Measurements from ENCODE around the gene MYL2. TPM values are rescaled to one million over a fixed set of nuclear protein-coding genes. Genes with fewer than 3 reads are reported as not detected.

Gene MYL2
- total and polyA plus RNA-seq, 4 donors: 0.65 to 1.7 TPM; not detected in 2

DNA sequence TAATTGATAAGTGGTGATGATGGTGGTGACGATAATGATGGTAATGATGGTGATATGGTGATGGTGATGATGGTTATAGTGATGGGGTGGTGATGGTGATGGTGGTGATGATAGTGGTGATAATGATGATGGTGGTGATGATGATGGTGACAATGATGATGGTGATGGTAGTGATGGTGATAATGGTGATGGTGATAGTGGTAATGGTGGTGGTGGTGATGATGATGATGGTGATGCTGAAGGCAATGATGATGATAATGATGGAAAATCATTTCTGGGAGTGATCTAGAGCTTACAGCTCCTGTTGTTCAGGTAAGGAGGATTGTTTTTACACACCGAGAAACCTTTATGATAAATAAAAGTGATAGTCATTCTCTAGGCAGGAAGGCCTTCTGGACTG lies 39.7 kb downstream of the MYL2 start:
- ATAC-seq (ENCODE audit: insufficient read depth, low FRiP score): no peak
- 81 to 87% methylated on average over 2 of the region's 2 CpGs for WGBS, 2 donors
- Histone ChIP-seq H3K9me3 (ENCODE audit: control insufficient read depth in 4 of 4, insufficient read depth in 3 of 4, low read length in 3 of 4) (peaks cover 0 to 2% (median under 1%) of the 10 kb centered on the region in 4 donors), H3K4me3 (no peak overlapping the region), H3K9ac (ENCODE audit: insufficient read depth in 1 of 2, low read length in 2 of 2) (no peak overlapping the region), H3K27me3 (ENCODE audit: control insufficient read depth in 3 of 3, insufficient read depth in 3 of 3, low read length in 2 of 3) (no peaks in the 10 kb centered on the region), H3K36me3 (ENCODE audit: control insufficient read depth in 4 of 4, insufficient read depth in 4 of 4, low read length in 4 of 4) (no peaks in the 10 kb centered on the region), H3K4me1 (ENCODE audit: control insufficient read depth in 5 of 5, insufficient read depth in 5 of 5, low read length in 5 of 5) (no peaks in the 10 kb centered on the region), H3K27ac (ENCODE audit: low read depth in 1 of 2, low read length in 1 of 2) (no peak overlapping the region)
- no peak for DNase-seq
- no peak for TF ChIP-seq CTCF (IDR thresholded peaks at IDR 0.05; ENCODE audit: control extremely low read depth, extremely low read depth)

- no peak for DNase-seq
- Histone ChIP-seq H3K36me3 (ENCODE audit: control insufficient read depth in 4 of 4, insufficient read depth in 4 of 4, low read length in 4 of 4) (no peaks in the 10 kb centered on the region), H3K4me1 (ENCODE audit: control insufficient read depth in 5 of 5, insufficient read depth in 5 of 5, low read length in 5 of 5) (no peaks in the 10 kb centered on the region), H3K9me3 (ENCODE audit: control insufficient read depth in 4 of 4, insufficient read depth in 3 of 4, low read length in 3 of 4) (peaks cover 0 to 2% (median 0%) of the 10 kb centered on the region in 4 donors), H3K4me3 (no peak overlapping the region), H3K9ac (ENCODE audit: insufficient read depth in 1 of 2, low read length in 2 of 2) (no peak overlapping the region), H3K27ac (ENCODE audit: low read depth in 1 of 2, low read length in 1 of 2) (no peak overlapping the region), H3K27me3 (ENCODE audit: control insufficient read depth in 3 of 3, insufficient read depth in 3 of 3, low read length in 2 of 3) (no peaks in the 10 kb centered on the region)
- no peak for TF ChIP-seq CTCF (IDR thresholded peaks at IDR 0.05; ENCODE audit: control extremely low read depth, extremely low read depth)
- ATAC-seq (ENCODE audit: insufficient read depth, low FRiP score): no peak
These were observed 45.6 kb downstream of the MYL2 start for GRCh38 chr12:110874781-110875180.

DNA sequence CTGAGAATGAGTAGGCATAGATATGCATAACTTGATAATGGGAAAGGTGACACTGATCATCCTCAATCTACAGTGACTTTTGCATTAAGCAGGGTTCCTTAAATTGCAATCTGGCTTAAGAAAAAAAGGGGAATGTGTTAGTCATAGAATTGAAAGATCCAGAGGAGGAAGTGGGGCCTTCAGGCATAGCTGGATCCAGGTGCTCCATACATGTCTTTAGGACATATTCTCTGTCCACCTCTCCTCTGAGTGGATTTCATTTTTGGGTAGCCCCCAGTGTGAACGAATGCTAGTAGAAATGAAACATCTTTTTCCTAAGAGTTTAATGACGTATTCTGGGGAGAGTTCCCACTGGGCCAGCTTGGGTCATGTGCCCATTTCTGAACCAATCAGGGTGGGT lies 46.0 kb downstream of the MYL2 start:
- Histone ChIP-seq H3K4me3 (no peak overlapping the region), H3K9ac (ENCODE audit: insufficient read depth in 1 of 2, low read length in 2 of 2) (no peak overlapping the region), H3K27me3 (ENCODE audit: control insufficient read depth in 3 of 3, insufficient read depth in 3 of 3, low read length in 2 of 3) (no peaks in the 10 kb centered on the region), H3K36me3 (ENCODE audit: control insufficient read depth in 4 of 4, insufficient read depth in 4 of 4, low read length in 4 of 4) (no peaks in the 10 kb centered on the region), H3K9me3 (ENCODE audit: control insufficient read depth in 4 of 4, insufficient read depth in 3 of 4, low read length in 3 of 4) (no peaks in the 10 kb centered on the region), H3K27ac (ENCODE audit: low read depth in 1 of 2, low read length in 1 of 2) (no peak overlapping the region), H3K4me1 (ENCODE audit: control insufficient read depth in 5 of 5, insufficient read depth in 5 of 5, low read length in 5 of 5) (no peaks in the 10 kb centered on the region)
- WGBS, 2 donors: 81 to 92% methylated on average over 2 of the region's 2 CpGs
- no peak for TF ChIP-seq CTCF (IDR thresholded peaks at IDR 0.05; ENCODE audit: control extremely low read depth, extremely low read depth)
- DNase-seq (no peak), ATAC-seq (ENCODE audit: insufficient read depth, low FRiP score) (no peak)

GRCh38 chr12:110872100-110872499 lies 48.3 kb downstream of the MYL2 start:
- ATAC-seq (ENCODE audit: insufficient read depth, low FRiP score) (no peak), DNase-seq (no peak)
- Histone ChIP-seq H3K4me3 (no peak overlapping the region), H3K9ac (ENCODE audit: insufficient read depth in 1 of 2, low read length in 2 of 2) (no peak overlapping the region), H3K27me3 (ENCODE audit: control insufficient read depth in 3 of 3, insufficient read depth in 3 of 3, low read length in 2 of 3) (no peaks in the 10 kb centered on the region), H3K4me1 (ENCODE audit: control insufficient read depth in 5 of 5, insufficient read depth in 5 of 5, low read length in 5 of 5) (no peaks in the 10 kb centered on the region), H3K36me3 (ENCODE audit: control insufficient read depth in 4 of 4, insufficient read depth in 4 of 4, low read length in 4 of 4) (no peaks in the 10 kb centered on the region), H3K27ac (ENCODE audit: low read depth in 1 of 2, low read length in 1 of 2) (no peak overlapping the region), H3K9me3 (ENCODE audit: control insufficient read depth in 4 of 4, insufficient read depth in 3 of 4, low read length in 3 of 4) (no peaks in the 10 kb centered on the region)
- WGBS, 2 donors: 73 to 81% methylated on average over 4 of the region's 4 CpGs
- TF ChIP-seq CTCF (IDR thresholded peaks at IDR 0.05; ENCODE audit: control extremely low read depth, extremely low read depth): no peak

All from lung (tissue), 12 donors.